ENCODE results near the gene CLEC16A.

Gene CLEC16A

DNA sequence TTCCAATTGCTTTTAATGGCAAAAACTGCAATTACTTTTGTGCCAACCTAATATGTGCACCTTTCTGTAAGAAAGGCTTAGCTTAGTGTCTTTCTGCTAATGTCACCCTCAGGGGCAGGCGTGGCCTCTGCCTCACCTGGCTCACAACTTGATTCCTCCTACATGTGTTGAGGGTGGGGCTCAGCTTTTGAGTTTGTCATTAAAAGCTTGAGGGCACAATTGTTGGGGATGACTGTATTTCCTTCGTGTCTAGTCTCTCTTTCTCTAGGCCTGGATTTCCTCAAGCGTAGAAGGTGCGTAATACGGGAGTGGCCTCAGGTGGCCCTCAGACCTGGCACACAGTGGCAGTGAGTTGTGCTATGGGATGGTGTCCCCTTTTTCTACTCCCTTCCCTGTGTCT lies 94.4 kb downstream of the CLEC16A start:
- DNase-seq (ENCODE audit: low read depth in 2 of 2), result no peak

DNA sequence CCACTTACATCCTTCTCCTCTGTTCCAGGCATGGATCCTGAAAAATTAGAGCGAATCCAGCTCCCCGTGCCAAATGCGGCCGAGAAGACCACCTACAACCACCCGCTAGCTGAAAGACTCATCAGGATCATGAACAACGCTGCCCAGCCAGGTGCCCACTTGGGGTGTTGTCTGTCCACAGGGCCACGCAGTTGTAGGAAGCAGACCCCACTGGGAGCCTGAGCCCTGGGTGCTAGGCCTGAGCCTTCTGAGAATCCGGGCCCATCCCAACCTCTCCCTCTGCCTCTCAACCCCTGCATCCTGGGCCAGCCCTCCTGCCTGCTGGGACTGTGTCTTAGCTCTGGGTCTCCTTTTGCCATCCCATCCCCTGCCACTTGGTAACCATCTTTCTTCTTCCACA lies 95.4 kb downstream of the CLEC16A start:
- DNase-seq (ENCODE audit: low read depth in 2 of 2), result no peak

DNA sequence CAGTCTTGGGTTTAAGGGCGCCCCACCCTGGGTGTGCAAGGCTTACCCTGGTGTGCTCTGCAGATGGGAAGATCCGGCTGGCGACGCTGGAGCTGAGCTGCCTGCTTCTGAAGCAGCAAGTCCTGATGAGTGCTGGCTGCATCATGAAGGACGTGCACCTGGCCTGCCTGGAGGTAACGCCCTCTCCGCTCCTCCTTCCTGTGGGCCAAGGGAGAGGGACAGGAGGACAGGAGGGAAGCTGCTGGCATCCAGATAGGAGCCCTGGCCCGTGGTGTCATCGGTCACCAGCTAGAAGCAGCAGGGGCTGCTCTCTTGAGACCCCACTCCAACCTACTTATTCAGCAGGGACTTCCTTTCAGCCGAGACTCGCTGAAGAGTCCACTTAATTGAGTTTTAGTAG lies 97.8 kb downstream of the CLEC16A start:
- DNase-seq (ENCODE audit: low read depth in 2 of 2), result no peak

DNA sequence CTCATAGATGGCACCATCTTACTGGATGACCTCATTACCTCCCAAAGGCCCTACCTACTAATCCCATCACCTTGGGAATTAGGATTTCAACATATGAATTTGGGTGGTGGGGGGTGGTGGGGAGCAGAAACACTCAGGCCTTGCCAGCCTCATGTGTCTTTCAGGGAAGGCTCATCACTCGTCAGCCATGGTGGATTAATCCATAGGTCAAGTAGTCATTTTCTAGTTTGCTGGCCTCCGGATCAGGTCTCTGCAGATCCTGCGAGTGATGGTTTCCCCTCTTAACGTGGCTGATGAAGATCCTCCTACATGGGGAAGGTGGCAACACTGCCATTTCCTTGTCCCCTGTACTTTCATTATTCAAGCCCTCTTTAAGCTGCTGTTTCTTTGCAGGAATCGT lies 101.1 kb downstream of the CLEC16A start:
- no peak for DNase-seq (ENCODE audit: low read depth in 2 of 2)

DNA sequence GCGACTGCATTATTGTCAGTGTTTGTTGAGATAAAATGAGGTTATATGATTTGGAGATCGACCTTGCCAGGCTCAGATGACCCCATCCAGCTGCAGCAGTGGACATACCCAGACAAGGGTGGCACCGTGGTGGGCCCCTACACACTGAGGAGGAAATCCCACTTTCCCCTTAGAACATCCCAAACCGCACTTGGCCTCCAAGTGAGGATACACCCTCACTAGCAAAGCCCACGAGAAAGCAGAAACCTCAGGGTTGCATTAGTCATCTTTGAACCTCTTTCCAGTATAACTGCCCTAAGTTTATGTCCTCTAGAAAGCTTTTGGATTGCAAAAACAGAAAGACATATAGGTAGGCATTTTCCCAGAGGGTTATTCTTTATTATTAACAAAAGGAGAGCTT lies 101.5 kb downstream of the CLEC16A start:
- no peak for DNase-seq (ENCODE audit: low read depth in 2 of 2)

DNA sequence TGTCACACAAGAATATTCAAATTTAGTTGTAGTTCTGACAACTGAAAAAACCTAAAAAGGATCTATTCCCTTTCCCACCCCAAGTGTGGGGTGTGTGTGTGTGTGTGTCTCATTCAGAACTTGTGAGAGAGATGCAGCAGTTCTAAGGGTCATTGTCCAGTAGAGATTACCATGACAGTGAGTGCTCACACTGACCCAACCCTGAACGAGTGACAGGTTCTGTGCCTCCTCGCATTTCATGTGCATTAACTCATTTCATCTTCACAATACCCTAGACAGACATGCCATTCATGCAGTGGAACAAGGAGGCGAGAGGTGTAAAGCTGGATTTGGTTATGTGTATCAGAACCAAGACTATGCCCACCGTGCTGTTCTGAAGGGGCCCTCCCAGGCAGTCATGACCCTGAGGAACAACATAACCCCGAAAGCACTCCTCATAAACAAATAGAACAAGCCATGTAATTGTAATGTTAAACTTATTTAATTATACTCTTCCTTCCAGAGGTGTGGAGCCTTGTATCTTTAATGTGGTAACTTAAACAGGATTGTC lies 102.1 kb downstream of the CLEC16A start:
- no peak for DNase-seq (ENCODE audit: low read depth in 2 of 2)

DNA sequence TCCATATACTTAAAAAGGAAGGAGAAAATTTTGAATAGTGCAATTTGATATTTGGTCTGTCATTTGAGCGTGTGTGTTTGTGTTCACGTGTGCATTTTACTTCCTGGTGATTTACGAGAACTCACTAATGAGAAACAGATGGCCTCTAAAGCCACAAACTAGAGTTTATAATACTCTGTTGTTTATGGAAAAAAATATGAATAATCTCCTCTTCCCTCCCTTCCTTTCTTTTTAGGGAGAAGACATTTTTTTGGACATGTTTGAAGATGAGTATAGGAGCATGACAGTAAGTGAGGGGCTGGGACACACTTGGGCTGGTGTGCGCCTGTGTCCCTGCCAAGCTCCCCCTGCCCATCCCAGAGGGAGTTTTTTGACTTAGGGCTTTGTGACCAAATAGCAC lies 102.7 kb downstream of the CLEC16A start:
- DNase-seq (ENCODE audit: low read depth in 2 of 2), result no peak

DNA sequence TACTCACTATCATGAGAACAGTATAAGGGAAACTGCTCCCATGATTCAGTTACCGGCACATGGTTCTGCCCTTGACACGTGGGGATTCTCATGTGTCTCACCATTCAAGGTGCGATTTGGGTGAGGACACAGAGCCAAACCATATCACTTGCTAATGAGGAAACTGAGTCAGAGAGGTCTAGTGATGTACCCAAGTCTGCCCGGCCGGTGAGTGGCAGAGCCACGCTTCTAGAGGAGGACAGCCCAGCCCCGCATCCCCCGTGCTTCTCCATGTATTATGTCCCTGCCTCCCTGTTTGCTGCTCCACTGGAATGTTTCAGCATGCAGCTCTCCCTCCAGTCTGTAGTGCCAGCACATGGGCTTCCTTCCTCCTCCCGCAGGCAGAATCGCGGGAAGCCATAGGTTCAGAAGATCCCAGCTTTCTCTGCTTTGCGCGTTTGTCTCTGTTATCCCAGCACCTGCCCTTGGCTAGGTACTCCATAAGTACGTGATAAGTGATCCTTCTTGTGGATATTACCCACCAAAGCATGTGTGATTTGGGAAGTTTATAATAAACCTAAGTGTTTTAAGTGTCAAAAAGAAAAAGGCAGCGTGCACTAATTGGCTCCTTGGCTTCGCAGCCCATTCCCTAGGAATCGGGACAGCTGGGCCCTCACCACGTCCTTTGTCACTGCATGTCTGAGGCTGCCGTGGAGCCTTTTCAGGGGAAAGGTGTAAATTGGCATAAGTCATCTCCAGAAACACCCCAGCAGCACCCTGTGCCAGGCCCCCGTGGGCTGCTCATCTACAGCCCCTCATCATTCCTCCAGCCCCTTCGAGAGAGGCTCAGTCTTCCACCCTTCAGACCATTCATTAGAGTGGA lies 103.8 kb downstream of the CLEC16A start:
- DNase-seq (ENCODE audit: low read depth in 2 of 2), result no peak

DNA sequence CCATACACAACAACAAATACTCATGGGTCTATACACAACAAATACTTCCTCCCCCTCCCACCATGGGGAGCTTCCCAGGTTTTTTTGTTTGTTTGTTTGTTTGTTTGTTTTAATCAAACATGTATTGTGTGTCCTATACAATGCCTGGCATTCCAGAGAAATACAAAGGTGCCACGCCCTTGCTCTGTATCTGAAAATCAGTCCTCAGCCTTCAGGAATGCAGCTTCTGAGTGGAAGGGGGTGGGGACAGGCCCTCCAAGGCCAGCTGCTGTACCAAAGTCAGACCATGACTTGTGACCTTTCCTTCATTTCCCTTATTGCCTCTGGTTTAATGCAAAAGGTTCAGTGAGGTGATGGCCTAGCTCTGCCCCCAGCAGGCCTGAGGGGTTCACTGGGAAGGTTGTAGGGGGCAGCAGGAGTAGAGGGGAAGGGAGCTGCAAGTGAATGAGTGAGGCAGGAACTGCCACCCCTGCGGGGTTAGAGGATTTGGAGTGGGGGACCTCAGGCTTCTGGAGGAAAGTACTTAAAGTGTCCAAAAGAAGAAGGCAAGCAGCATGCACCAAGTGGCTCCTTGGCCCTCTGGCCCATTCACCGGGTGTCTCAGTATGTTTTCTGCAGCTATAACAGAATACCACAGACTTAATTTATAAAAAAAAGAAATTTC lies 105.2 kb downstream of the CLEC16A start:
- DNase-seq (ENCODE audit: low read depth in 2 of 2), result no peak

DNA sequence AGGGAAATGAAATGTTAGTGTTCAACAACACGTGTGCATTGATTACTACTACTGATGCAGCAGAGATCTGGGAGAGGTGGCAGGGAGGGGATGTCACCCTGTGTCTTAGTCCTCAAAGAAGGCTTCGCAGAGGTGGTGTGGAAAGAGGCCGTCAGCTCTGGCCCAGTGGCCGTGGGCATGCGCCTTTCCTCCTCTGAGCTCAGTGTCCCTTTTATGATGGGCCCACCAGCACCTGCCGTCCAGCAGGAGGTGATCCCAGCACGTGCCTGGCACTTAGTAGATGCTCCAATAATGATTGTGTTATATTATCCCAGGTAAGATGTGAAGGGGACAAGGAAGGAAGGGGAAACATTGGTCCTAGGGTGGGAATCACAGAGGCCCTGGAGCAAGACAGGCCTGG lies 106.2 kb downstream of the CLEC16A start:
- no peak for DNase-seq (ENCODE audit: low read depth in 2 of 2)

DNA sequence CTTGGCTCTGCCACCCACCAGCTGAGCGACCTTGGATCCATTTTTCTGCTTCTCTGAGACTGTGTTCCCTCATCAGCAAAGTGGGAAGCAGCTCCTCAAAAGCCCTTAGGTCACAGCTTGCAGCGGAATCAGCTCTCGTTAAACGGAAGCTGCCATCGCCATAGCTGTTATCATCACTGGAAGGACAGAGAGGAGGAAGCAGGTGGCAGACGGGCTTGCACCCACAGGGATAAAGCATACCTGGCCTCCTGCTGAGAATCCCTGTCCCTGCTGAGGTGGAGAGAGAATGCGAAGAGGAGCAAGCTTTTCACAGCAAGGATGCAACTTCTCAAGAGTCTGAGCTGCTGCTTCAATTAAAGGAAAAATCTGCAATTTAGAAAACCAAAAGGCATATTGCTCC lies 106.6 kb downstream of the CLEC16A start:
- no peak for DNase-seq (ENCODE audit: low read depth in 2 of 2)

DNA sequence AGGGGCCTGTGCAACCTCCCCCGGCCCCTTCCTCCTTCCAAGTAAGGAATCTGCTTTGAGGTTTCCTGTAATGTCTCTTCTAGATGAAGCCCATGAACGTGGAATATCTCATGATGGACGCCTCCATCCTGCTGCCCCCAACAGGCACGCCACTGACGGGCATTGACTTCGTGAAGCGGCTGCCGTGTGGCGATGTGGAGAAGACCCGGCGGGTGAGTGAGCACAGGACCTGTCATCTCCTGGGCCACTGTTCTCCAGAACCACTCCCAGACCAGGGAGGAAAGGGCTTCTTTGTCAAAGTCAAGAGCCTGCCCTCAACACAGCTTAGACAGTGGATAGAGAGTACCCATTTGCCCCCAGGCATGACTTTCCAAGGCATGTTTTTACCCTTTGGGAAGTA lies 107.1 kb downstream of the CLEC16A start:
- DNase-seq (ENCODE audit: low read depth in 2 of 2), result no peak

DNA sequence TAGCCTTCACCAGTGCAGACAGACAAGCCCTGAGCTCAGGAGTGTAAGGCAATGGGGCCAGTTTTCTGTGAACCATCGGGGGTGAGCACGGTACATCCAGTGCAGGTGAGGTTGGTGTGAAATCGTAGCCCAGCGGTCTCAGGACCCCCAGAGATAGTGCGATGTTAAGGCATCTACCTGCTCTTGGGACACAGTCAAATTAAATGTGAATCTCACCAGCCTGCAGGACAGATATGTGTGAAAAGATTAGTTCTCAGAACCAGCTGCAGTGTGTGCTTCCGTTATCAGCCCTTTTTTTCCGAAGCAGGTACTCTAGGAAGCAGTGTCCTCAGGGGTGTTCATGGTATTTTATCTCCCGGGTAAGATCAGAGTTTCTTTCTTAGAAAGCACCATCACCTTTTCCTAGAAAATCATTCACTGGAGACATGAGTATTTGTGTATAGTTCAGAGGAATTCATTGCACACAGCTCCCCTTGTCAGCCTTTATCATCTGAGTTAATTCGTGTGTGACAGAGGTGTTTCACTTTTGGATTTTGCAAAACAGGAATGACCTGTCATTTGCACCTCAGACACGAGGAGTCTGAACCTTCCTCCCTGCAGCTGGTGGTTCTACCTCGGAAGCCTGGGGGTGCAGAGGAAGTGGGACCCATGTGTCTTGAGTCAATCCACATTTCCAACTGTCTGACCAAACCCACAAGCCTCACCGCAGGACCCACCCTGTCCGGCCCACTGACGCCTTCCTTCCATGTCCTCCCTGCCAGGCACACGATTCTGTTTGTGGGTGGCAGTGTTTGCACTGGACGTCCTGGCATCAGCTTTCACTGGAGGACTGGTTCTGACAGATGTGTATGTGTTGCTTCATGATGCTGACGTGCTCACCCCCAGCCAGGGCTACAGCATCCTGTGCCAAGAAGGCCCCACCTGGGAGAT lies 107.8 kb downstream of the CLEC16A start:
- peak in 1 of 2 donors; percentile 14 for DNase-seq (ENCODE audit: low read depth in 2 of 2)

DNA sequence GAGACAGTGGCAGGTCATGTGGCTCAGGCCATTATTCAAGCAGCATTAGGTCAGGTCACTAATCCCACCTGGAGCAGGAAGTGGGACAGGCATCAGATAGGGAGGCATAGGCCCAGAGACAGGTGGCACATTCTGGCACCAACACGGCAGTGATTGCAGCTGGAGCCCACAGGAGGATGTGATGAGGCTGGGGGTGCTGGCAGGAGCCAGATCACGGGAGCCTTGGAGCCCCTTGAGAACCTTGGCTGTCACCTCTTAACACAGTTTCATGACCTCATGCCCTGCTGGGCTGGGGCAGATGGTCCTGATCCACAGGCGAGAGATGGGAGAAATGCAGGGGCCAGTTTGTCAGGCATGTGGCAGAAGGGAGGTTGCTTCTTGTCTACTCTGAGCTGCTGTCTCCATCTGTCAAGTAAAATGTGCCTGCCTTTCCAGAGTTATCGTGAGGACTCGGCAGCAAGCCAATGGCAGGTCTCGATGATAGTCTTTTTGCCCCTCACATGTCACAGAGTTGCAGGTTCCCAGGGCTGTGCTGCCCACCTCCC lies 109.6 kb downstream of the CLEC16A start:
- DNase-seq (ENCODE audit: low read depth in 2 of 2), result no peak

DNA sequence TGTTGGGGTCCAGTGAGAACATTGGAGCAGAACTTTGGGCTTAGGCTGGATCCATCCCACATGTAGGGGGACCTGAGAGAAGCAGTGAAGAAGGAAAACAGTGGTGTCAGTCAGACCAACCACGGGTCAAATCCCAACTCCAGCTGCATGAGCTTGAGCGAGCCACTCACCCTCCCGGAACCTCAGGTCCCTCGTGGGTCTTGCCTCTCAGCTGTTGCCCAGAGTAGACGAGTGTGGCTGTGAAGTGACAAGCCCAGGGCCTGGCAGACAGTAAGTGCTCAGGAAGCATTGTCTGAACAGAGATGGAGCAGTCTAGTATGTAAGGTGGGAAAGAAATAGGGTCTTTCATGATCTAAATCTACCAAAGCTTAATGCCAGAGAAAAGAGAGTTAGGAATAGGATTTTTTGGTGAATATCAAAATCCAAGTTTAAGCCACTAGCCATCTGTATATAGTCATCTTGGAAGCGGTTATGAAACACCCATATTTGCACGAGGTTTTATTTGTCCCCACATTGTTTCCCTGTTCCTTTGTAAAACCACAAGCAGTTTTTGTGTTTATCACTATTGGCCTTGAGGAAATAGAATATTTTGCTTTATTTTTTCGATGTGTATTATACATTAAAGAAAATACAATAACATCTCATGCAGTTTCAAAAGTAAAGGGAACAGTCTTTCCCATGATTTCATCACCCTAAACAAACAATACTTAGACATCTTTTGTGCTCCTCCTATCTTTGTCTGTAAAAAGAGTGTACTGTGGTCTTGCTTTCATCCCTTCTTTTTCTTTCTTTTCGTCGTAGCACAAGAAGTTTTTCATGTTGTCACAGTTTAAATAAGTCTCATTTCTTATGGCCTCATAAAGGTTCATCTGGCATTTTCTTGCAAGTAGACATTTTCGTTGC lies 112.0 kb downstream of the CLEC16A start:
- no peak for DNase-seq (ENCODE audit: low read depth in 2 of 2)

DNA sequence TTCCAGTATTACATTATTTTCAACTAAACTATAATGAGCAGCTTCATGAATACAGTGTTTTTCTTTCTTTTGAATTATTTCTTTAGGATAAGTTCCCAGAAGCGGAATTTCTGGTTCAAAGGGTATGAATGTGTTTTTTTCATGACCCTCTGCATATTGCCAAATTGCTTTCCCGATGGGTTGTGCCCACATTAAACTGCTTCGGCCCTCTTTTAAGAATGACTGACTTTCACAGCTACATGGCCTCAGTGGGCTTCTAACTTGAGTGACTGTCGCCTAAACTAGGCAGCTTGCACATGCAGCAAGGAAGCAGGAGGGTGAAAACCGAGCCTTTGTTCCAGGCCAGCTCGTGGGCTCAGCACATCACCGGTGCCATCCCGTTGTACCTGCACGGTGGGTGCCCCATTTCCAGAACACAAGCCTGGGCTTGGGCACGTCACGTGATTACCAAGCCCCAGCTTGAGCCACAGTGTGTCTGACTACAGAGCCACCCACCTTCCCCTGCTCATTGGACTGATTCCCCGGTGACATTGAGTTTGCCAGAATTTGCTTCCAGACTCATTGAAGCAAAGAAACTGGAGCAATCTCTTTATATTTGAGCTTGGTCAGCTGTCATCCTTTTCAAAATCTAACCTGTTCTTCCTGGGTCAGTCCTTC lies 112.8 kb downstream of the CLEC16A start:
- DNase-seq (ENCODE audit: low read depth in 2 of 2), result no peak

DNA sequence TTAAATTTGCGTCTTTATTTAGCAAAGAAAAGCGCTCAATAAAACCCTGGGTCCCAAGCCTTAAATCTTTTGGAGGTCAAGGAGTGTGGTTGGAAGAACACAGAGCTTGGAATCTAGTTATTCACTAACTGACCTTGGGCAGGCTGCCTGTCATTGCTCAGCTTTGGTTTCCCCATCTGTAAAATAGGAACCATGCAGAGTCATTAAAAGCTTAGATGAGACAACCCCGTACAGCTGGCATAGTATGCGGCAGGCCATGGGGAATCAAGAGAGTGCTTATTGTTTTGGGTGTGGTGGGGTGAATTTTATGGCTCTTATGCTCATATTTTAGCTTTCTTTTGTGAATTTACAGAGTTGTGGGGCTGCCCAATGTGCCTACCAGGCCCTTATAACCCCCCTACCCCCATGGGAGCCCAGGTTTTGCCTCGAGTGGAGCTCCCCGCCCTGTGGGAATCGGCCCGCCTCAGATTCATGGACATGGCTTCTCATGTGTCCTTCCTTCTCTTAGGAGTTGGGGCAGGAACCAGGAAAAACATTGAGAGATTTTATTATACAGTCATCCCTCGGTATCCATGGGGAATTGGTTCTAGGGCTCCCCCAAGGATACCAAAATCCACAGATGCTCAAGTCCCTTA lies 113.5 kb downstream of the CLEC16A start:
- DNase-seq (ENCODE audit: low read depth in 2 of 2), result no peak

DNA sequence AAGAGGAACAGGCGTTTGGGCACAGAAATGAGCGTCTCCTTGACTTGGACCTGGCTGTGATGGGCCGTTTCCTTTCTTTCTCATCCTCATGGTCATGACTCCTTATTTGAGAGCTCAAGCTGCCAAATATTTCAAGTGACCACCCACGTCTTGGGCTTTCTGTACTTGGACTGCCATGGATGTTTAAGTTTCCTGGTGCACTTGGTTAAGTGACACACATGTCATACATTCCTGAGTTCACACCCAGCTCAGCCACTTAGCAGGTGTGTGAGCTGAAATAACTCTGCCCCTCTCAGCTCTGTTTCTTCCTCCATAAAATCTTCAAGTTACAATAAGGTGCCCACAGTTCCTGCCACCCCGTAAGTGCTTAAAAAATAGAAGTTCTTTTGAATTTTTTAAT lies 114.5 kb downstream of the CLEC16A start:
- no peak for DNase-seq (ENCODE audit: low read depth in 2 of 2)

DNA sequence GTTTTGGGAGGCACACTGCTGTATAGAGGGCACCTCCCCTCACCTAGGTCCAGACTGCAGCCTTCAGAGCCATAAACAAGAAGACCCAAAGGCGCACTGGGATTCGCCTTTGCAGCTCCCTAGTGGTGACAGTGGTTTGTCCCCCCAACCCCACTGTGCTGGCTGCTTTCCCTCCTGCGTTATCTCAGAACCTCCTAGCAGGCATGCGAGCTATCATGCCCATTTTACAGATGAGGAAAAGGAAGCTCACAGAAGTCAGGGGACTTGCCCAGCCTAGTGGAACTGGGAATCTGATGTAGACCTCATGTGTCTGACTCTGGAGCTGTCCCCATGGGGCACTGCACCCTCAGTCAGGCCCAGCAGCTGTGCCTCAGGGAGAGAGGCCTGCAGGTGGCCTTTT lies 115.2 kb downstream of the CLEC16A start:
- DNase-seq (ENCODE audit: low read depth in 2 of 2), result no peak

DNA sequence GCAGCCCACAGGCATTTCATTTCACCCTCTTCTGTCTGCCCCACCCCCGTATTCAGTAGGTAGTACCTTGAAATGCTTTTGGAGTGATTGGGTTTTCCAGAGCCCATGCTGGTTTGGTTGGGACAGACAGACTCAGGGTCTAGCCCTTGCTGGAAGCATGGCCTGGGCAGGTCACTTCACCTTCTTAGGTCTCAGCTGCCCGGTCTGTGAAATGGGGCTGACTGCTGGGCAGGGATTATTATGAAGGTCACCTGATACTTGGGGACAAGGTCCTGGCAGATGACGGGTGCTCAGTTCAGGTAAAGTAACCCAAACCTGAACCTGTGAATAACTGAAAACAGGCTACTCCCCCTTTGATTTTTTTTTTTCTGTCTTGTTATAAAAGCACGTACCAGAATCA lies 116.0 kb downstream of the CLEC16A start:
- no peak for DNase-seq (ENCODE audit: low read depth in 2 of 2)

All from activated CD8-positive, alpha-beta memory T cell treated with anti-CD3 and anti-CD28 coated beads for 4 hours (primary cell).